ENCODE results near the gene ISL2. TPM values are rescaled to one million over a fixed set of nuclear protein-coding genes. Genes with fewer than 3 reads are reported as not detected.

ISL2 gene
- total and polyA plus RNA-seq, 2 of the 13 experiments (the other 11 are each of a cell fraction or from before 2014, with no cell fraction given): 4.3 to 5.1 TPM

DNA sequence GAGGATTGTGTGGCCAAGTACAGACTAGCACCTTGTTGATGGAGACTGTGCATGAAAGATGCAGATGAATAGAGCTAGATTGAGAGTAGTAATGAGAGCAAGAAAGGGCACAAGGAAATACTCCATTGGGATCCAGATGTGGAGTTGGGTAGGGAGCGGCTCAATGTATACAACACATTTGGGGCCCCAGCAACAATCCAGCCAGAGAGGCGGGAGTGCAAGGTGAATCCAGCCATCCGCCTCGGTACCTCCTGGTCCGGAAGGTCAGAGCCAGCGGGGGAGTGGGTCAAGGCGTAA lies 9.0 kb downstream of the ISL2 start (continued):
- TF ChIP-seq ZFP41 (CRISPR knock-in tag; IDR thresholded peaks at IDR 0.05; ENCODE audit: borderline replicate concordance) (no peak), ZSCAN25 (CRISPR knock-in tag; IDR thresholded peaks at IDR 0.05) (no peak), ZNF24 (IDR thresholded peaks at IDR 0.05) (no peak), SMAD1 (CRISPR knock-in tag; IDR thresholded peaks at IDR 0.05; ENCODE audit: borderline replicate concordance, low read depth) (no peak), ZBTB1 (CRISPR knock-in tag; IDR thresholded peaks at IDR 0.05; ENCODE audit: borderline replicate concordance) (no peak), PCBP2 (optimal IDR thresholded peaks at IDR 0.05; ENCODE audit: low read depth, low read length, poor library complexity, severe bottlenecking) (no peak), PCBP1 (IDR thresholded peaks at IDR 0.05; ENCODE audit: borderline replicate concordance, low read depth, low read length) (no peak), ZBTB7B (CRISPR knock-in tag; IDR thresholded peaks at IDR 0.05) (no peak), BHLHE40 (IDR thresholded peaks at IDR 0.05; ENCODE audit: low read length) (no peak), FOXJ3 (CRISPR knock-in tag; IDR thresholded peaks at IDR 0.05; ENCODE audit: borderline replicate concordance) (no peak), ZNF841 (CRISPR knock-in tag; IDR thresholded peaks at IDR 0.05; ENCODE audit: borderline replicate concordance) (no peak), TBX2 (CRISPR knock-in tag; IDR thresholded peaks at IDR 0.05; ENCODE audit: borderline replicate concordance) (0 out of 2 replicates have a peak, but pooled peaks have one; percentile 8), ZNF709 (CRISPR knock-in tag; IDR thresholded peaks at IDR 0.05) (no peak), NFRKB (IDR thresholded peaks at IDR 0.05) (no peak), EEA1 (CRISPR knock-in tag; IDR thresholded peaks at IDR 0.05; ENCODE audit: borderline replicate concordance) (no peak)
- TF ChIP-seq, protein P1, sequence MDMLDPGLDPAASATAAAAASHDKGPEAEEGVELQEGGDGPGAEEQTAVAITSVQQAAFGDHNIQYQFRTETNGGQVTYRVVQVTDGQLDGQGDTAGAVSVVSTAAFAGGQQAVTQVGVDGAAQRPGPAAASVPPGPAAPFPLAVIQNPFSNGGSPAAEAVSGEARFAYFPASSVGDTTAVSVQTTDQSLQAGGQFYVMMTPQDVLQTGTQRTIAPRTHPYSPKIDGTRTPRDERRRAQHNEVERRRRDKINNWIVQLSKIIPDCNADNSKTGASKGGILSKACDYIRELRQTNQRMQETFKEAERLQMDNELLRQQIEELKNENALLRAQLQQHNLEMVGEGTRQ (IDR thresholded peaks at IDR 0.05; ENCODE audit: low read depth, low read length): no peak
- TF ChIP-seq, protein P1 (CRISPR knock-in tag; IDR thresholded peaks at IDR 0.05; ENCODE audit: borderline replicate concordance): no peak
- TF ChIP-seq, protein P2, sequence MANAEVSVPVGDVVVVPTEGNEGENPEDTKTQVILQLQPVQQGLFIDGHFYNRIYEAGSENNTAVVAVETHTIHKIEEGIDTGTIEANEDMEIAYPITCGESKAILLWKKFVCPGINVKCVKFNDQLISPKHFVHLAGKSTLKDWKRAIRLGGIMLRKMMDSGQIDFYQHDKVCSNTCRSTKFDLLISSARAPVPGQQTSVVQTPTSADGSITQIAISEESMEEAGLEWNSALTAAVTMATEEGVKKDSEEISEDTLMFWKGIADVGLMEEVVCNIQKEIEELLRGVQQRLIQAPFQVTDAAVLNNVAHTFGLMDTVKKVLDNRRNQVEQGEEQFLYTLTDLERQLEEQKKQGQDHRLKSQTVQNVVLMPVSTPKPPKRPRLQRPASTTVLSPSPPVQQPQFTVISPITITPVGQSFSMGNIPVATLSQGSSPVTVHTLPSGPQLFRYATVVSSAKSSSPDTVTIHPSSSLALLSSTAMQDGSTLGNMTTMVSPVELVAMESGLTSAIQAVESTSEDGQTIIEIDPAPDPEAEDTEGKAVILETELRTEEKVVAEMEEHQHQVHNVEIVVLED (CRISPR knock-in tag; IDR thresholded peaks at IDR 0.05; ENCODE audit: borderline replicate concordance): no peak
- TF ChIP-seq, protein P3, sequence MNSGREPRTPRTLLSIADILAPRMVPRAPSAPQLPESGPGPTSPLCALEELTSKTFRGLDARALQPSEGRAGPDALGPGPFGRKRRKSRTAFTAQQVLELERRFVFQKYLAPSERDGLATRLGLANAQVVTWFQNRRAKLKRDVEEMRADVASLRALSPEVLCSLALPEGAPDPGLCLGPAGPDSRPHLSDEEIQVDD (CRISPR knock-in tag; IDR thresholded peaks at IDR 0.05; ENCODE audit: borderline replicate concordance): no peak
- TF ChIP-seq, protein P4, sequence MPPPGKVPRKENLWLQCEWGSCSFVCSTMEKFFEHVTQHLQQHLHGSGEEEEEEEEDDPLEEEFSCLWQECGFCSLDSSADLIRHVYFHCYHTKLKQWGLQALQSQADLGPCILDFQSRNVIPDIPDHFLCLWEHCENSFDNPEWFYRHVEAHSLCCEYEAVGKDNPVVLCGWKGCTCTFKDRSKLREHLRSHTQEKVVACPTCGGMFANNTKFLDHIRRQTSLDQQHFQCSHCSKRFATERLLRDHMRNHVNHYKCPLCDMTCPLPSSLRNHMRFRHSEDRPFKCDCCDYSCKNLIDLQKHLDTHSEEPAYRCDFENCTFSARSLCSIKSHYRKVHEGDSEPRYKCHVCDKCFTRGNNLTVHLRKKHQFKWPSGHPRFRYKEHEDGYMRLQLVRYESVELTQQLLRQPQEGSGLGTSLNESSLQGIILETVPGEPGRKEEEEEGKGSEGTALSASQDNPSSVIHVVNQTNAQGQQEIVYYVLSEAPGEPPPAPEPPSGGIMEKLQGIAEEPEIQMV (CRISPR knock-in tag; IDR thresholded peaks at IDR 0.05; ENCODE audit: low read depth): no peak
- TF ChIP-seq, protein P5, sequence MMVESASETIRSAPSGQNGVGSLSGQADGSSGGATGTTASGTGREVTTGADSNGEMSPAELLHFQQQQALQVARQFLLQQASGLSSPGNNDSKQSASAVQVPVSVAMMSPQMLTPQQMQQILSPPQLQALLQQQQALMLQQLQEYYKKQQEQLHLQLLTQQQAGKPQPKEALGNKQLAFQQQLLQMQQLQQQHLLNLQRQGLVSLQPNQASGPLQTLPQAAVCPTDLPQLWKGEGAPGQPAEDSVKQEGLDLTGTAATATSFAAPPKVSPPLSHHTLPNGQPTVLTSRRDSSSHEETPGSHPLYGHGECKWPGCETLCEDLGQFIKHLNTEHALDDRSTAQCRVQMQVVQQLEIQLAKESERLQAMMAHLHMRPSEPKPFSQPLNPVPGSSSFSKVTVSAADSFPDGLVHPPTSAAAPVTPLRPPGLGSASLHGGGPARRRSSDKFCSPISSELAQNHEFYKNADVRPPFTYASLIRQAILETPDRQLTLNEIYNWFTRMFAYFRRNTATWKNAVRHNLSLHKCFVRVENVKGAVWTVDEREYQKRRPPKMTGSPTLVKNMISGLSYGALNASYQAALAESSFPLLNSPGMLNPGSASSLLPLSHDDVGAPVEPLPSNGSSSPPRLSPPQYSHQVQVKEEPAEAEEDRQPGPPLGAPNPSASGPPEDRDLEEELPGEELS (CRISPR knock-in tag; IDR thresholded peaks at IDR 0.05): no peak
- TF ChIP-seq, protein P6, sequence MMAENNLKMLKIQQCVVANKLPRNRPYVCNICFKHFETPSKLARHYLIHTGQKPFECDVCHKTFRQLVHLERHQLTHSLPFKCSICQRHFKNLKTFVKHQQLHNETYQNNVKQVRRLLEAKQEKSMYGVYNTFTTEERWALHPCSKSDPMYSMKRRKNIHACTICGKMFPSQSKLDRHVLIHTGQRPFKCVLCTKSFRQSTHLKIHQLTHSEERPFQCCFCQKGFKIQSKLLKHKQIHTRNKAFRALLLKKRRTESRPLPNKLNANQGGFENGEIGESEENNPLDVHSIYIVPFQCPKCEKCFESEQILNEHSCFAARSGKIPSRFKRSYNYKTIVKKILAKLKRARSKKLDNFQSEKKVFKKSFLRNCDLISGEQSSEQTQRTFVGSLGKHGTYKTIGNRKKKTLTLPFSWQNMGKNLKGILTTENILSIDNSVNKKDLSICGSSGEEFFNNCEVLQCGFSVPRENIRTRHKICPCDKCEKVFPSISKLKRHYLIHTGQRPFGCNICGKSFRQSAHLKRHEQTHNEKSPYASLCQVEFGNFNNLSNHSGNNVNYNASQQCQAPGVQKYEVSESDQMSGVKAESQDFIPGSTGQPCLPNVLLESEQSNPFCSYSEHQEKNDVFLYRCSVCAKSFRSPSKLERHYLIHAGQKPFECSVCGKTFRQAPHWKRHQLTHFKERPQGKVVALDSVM (CRISPR knock-in tag; IDR thresholded peaks at IDR 0.05): no peak
